BE2C (cell line): ENCODE measurements around the gene DLGAP4.
A peak's percentile ranks its signal among the peaks of the same experiment; 100 is the strongest.

Source experiments
- DNase-seq: peaks from one replicate; pipeline ENCODE4 v3.0.0-alpha.2; 2020
- H3K27me3 ChIP-seq: fragments of 250-450 bp; sonication (Bioruptor Pico); 2 replicates; pipeline ENCODE4 v1.5.1; 2020; ENCODE audit warnings: mild to moderate bottlenecking
- H3K36me3 ChIP-seq: fragments of 250-450 bp; sonication (Bioruptor Pico); 2 replicates; pipeline ENCODE4 v1.5.1; 2020; ENCODE audit warnings: mild to moderate bottlenecking
- H3K4me1 ChIP-seq: fragments of 250-450 bp; sonication (Bioruptor Pico); 2 replicates; pipeline ENCODE4 v1.5.1; 2020
- H3K4me3 ChIP-seq: 2 replicates; pipeline ENCODE4 v1.5.1; 2011; ENCODE audit warnings: low read depth, low read length
- H3K9me3 ChIP-seq: fragments of 250-450 bp; sonication (Bioruptor Pico); 2 replicates; pipeline ENCODE4 v1.5.1; 2020
- CTCF ChIP-seq: IDR thresholded peaks from 2 replicates; pipeline ENCODE4 v1.5.1; 2012; ENCODE audit warnings: mild to moderate bottlenecking, low read depth, low read length

Gene DLGAP4

GRCh38 chr20:36565520-36565919, 259.4 kb downstream of the DLGAP4 start:
- Histone ChIP-seq H3K36me3 (no peaks in the 10 kb centered on the region), H3K4me1 (0 out of 2 replicates have a peak, but pooled peaks cover 3% of the 10 kb centered on the region), H3K4me3 (no peak overlapping the region), H3K27me3 (no peaks in the 10 kb centered on the region), H3K9me3 (no peaks in the 10 kb centered on the region; the same call in 1 of the 2 replicates)
- DNase-seq = no peak
- no peak for TF ChIP-seq CTCF

- DNase-seq = peak; percentile 45
- H3K4me3 ChIP-seq = no peak overlapping the region
Measured at GRCh38 chr20:36569847-36570429, 263.8 kb downstream of the DLGAP4 start.

GRCh38 chr20:36571564-36572504, 265.7 kb downstream of the DLGAP4 start:
- peaks cover 7% of the 10 kb centered on the region; the same call in 1 of the 2 replicates for H3K4me1 ChIP-seq
- no peaks in the 10 kb centered on the region for H3K9me3 ChIP-seq
- no peaks in the 10 kb centered on the region for H3K27me3 ChIP-seq
- DNase-seq = no peak
- no peaks in the 10 kb centered on the region for H3K36me3 ChIP-seq
- TF ChIP-seq CTCF = no peak
- no peak overlapping the region for H3K4me3 ChIP-seq

More at GRCh38 chr20:36569847-36570429, 263.8 kb downstream of the DLGAP4 start:
- Histone ChIP-seq H3K36me3 (no peaks in the 10 kb centered on the region), H3K27me3 (no peaks in the 10 kb centered on the region), H3K9me3 (no peaks in the 10 kb centered on the region; the same call in 1 of the 2 replicates), H3K4me1 (peaks cover 7% of the 10 kb centered on the region; the same call in 1 of the 2 replicates)
- 0 out of 2 replicates have a peak, but pooled peaks have one; percentile 5 for TF ChIP-seq CTCF

- H3K4me3 ChIP-seq = no peak overlapping the region; the same call in 1 of the 2 replicates
- no peaks in the 10 kb centered on the region for H3K36me3 ChIP-seq
- no peak for TF ChIP-seq CTCF
- peaks cover 7% of the 10 kb centered on the region; the same call in 1 of the 2 replicates for H3K4me1 ChIP-seq
- no peak for DNase-seq
- H3K27me3 ChIP-seq = no peaks in the 10 kb centered on the region
- no peaks in the 10 kb centered on the region for H3K9me3 ChIP-seq
Measured at GRCh38 chr20:36572701-36573102, 266.6 kb downstream of the DLGAP4 start.

GRCh38 chr20:36573103-36573797, 267.1 kb downstream of the DLGAP4 start, which contains the start of gene TGIF2:
Gene TGIF2, plus strand, starts transcription at chr20:36573597. Its CDS starts 5,178 bp downstream, at chr20:36578775.
- peak within 1 kb of the TSS; percentile 86 for H3K4me3 ChIP-seq

More at GRCh38 chr20:36573103-36573797, 267.1 kb downstream of the DLGAP4 start, which contains the start of gene TGIF2:
- peaks cover 7% of the 10 kb centered on the region; the same call in 1 of the 2 replicates for H3K4me1 ChIP-seq
- no peaks in the 10 kb centered on the region for H3K9me3 ChIP-seq
- H3K27me3 ChIP-seq = no peaks in the 10 kb centered on the region
- peak; percentile 92 for DNase-seq
- TF ChIP-seq CTCF = no peak
- H3K36me3 ChIP-seq = no peaks in the 10 kb centered on the region; the same call in 1 of the 2 replicates
